ENCODE measurements around the gene C1QTNF2.

Gene C1QTNF2

DNA sequence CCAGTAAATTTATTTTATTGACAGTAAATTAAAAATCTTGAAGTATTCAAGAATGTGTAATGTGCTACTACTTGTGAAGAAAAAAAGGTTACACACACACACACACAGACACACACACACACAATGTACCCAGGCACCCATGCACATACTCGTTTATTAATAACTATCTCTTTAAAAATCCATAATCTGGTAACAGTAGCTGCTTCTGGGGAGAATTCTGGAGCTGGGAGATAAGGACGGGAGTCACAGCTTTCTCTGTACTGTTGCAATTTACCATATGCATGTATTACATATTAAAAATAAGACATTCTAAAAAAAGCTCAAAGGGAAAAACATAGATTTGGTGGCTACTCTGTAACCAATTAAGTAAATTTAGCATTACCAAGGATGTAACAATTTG lies 7.9 kb upstream of the C1QTNF2 start:
- no peak for TF ChIP-seq CTCF (IDR thresholded peaks at IDR 0.05; ENCODE audit: low read depth, low read length, missing control alignments)
- DNase-seq = no peak
- H3K4me3 ChIP-seq (ENCODE audit: low read depth, low read length) = no peak overlapping the region
- H3K27me3 ChIP-seq (replicated peaks) = peaks cover 2% of the 10 kb centered on the region
- H3K27ac ChIP-seq = no peak overlapping the region
- H3K36me3 ChIP-seq (replicated peaks) = no peaks in the 10 kb centered on the region
- in situ Hi-C loops (cut with HindIII; ENCODE audit: low pct_ligation_motif_present, low sequenced_read_pairs) = no loop called here

GRCh38 chr5:160377651-160378050 lies 7.2 kb upstream of the C1QTNF2 start:
- in situ Hi-C loops (cut with HindIII; ENCODE audit: low pct_ligation_motif_present, low sequenced_read_pairs) = no loop called here
- peaks cover 2% of the 10 kb centered on the region for H3K27me3 ChIP-seq (replicated peaks)
- H3K4me3 ChIP-seq (ENCODE audit: low read depth, low read length) = no peak overlapping the region
- no peak for TF ChIP-seq CTCF (IDR thresholded peaks at IDR 0.05; ENCODE audit: low read depth, low read length, missing control alignments)
- no peak overlapping the region for H3K27ac ChIP-seq
- H3K36me3 ChIP-seq (replicated peaks) = no peaks in the 10 kb centered on the region
- DNase-seq = no peak

DNA sequence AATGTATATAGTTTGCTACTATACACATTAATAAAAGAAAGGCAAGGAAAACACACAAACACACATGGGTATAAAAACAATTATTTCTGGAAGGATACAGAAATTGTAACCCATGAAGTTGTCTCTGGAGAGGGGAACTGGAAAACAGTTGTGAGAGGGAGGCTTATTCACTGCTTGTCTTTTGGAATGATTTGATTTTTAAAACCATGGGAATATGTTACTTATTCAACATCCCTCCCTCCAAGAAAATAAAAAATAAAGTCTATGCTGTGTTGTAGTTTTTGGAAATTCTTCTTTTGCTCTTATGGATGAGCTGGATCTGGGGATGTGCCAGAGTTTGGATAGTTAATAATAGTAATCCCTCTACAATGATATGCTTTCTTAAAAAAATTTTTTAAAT lies 6.0 kb upstream of the C1QTNF2 start:
- TF ChIP-seq CTCF (IDR thresholded peaks at IDR 0.05; ENCODE audit: low read depth, low read length, missing control alignments) = no peak
- in situ Hi-C loops (cut with HindIII; ENCODE audit: low pct_ligation_motif_present, low sequenced_read_pairs) = no loop called here
- peaks cover 2% of the 10 kb centered on the region for H3K27me3 ChIP-seq (replicated peaks)

GRCh38 chr5:160375701-160376100 lies 5.3 kb upstream of the C1QTNF2 start:
- peaks cover 2% of the 10 kb centered on the region for H3K27me3 ChIP-seq (replicated peaks)
- no peak for TF ChIP-seq CTCF (IDR thresholded peaks at IDR 0.05; ENCODE audit: low read depth, low read length, missing control alignments)
- H3K27ac ChIP-seq = no peak overlapping the region
- in situ Hi-C loops (cut with HindIII; ENCODE audit: low pct_ligation_motif_present, low sequenced_read_pairs) = no loop called here
- H3K4me3 ChIP-seq (ENCODE audit: low read depth, low read length) = no peak overlapping the region
- H3K36me3 ChIP-seq (replicated peaks) = no peaks in the 10 kb centered on the region
- DNase-seq = no peak

More for the DNA sequence above, 6.0 kb upstream of the C1QTNF2 start:
- H3K36me3 ChIP-seq (replicated peaks) = no peaks in the 10 kb centered on the region
- no peak for DNase-seq
- H3K27ac ChIP-seq = no peak overlapping the region
- H3K4me3 ChIP-seq (ENCODE audit: low read depth, low read length) = no peak overlapping the region

GRCh38 chr5:160375166-160375565 lies 4.7 kb upstream of the C1QTNF2 start:
- in situ Hi-C loops (cut with HindIII; ENCODE audit: low pct_ligation_motif_present, low sequenced_read_pairs) = no loop called here
- TF ChIP-seq CTCF (IDR thresholded peaks at IDR 0.05; ENCODE audit: low read depth, low read length, missing control alignments) = no peak
- Histone ChIP-seq H3K27me3 (replicated peaks) (peaks cover 2% of the 10 kb centered on the region), H3K36me3 (replicated peaks) (no peaks in the 10 kb centered on the region), H3K4me3 (ENCODE audit: low read depth, low read length) (no peak overlapping the region), H3K27ac (no peak overlapping the region)
- peak; percentile 5 for DNase-seq

GRCh38 chr5:160371294-160371693 lies 868 bp upstream of the C1QTNF2 start:
- no peak for TF ChIP-seq CTCF (IDR thresholded peaks at IDR 0.05; ENCODE audit: low read depth, low read length, missing control alignments)
- DNase-seq = no peak
- H3K27me3 ChIP-seq (replicated peaks) = peaks cover 2% of the 10 kb centered on the region
- H3K4me3 ChIP-seq (ENCODE audit: low read depth, low read length) = no peak overlapping the region
- in situ Hi-C loops (cut with HindIII; ENCODE audit: low pct_ligation_motif_present, low sequenced_read_pairs) = no loop called here
- no peaks in the 10 kb centered on the region for H3K36me3 ChIP-seq (replicated peaks)
- H3K27ac ChIP-seq = no peak overlapping the region
